OCI-LY1 (cell line): ENCODE measurements around the gene TSPAN5.

ENCODE experiments used
- EZH2 ChIP-seq: fragments of 200-600 bp; sonication (generic), shearing (Covaris generic); IDR thresholded peaks from 2 replicates; pipeline ENCODE4 v1.8.0; 2017; ENCODE audit warnings: borderline replicate concordance, mixed run types, mild to moderate bottlenecking, antibody characterized with exemption, low read length, moderate library complexity, mixed read lengths
- TF ChIP-seq, protein P1 (sequence below): fragments of 200-600 bp; sonication (generic), shearing (Covaris generic); IDR thresholded peaks from 2 replicates; pipeline ENCODE4 v1.5.1; 2017; ENCODE audit warnings: mild to moderate bottlenecking, antibody characterized with exemption, low read length, moderate library complexity, mixed read lengths

GRCh38 chr4:98467627-98468072 is 190.8 kb downstream of the TSPAN5 start:
- TF ChIP-seq, protein P1, sequence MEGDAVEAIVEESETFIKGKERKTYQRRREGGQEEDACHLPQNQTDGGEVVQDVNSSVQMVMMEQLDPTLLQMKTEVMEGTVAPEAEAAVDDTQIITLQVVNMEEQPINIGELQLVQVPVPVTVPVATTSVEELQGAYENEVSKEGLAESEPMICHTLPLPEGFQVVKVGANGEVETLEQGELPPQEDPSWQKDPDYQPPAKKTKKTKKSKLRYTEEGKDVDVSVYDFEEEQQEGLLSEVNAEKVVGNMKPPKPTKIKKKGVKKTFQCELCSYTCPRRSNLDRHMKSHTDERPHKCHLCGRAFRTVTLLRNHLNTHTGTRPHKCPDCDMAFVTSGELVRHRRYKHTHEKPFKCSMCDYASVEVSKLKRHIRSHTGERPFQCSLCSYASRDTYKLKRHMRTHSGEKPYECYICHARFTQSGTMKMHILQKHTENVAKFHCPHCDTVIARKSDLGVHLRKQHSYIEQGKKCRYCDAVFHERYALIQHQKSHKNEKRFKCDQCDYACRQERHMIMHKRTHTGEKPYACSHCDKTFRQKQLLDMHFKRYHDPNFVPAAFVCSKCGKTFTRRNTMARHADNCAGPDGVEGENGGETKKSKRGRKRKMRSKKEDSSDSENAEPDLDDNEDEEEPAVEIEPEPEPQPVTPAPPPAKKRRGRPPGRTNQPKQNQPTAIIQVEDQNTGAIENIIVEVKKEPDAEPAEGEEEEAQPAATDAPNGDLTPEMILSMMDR: peak; percentile 70
- no peak for TF ChIP-seq EZH2
